ENCODE data around the gene MARK1. TPM values are rescaled to one million over a fixed set of nuclear protein-coding genes. Genes with fewer than 3 reads are reported as not detected.
A peak's percentile ranks its signal among the peaks of the same experiment; 100 is the strongest.

The MARK1 gene
- total and polyA plus RNA-seq, 9 of the 15 experiments (the other 6 are each of a cell fraction or from before 2014, with no cell fraction given) = not detected

GRCh38 chr1:220544901-220545303, 17.0 kb downstream of the MARK1 start (continued):
- TF ChIP-seq ZNF407 (IDR thresholded peaks at IDR 0.05; ENCODE audit: low read depth) (no peak), ZNF511 (CRISPR knock-in tag; IDR thresholded peaks at IDR 0.05) (no peak), RAD21 (CRISPR knock-in tag; conservative IDR thresholded peaks at IDR 0.05 in 1 of 2, IDR thresholded peaks at IDR 0.05 in 1 of 2) (0 out of 4 replicates have a peak, but pooled peaks of 1 of the 2 experiments have one; percentile 15), RERE (CRISPR knock-in tag; IDR thresholded peaks at IDR 0.05; ENCODE audit: borderline replicate concordance) (no peak)

Data from K562 (cell line).